22Rv1 (cell line): ENCODE measurements around the gene RBMS1.

Source experiments
- ZFX ChIP-seq: fragments of 450-650 bp; IDR thresholded peaks from 2 replicates; pipeline ENCODE4 v1.6.1; 2017; ENCODE audit warnings: antibody characterized with exemption, borderline replicate concordance
- TF ChIP-seq, protein P1 (sequence below): fragments of 450-650 bp; IDR thresholded peaks from 2 replicates; pipeline ENCODE4 v1.5.1; 2017; ENCODE audit warnings: mild to moderate bottlenecking

DNA sequence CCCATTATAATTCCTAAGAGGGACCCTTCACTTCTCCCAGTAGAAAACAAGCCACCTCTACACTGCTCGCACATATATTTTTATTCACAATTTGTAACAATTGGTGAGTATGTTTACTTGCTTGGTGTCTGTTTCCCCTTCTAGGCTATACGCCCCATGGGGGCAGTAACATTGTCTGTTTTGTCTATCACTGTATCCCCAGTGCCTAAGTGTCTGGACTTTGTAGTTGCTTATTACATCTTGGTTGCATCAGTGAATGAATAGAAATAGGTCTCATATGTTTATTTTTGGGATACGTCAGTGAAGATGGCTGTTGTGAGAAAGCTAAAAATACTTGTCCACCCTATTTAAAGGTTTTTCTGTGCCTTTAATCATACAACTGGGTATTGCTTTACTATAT lies 206.1 kb downstream of the RBMS1 start:
- TF ChIP-seq, protein P1, sequence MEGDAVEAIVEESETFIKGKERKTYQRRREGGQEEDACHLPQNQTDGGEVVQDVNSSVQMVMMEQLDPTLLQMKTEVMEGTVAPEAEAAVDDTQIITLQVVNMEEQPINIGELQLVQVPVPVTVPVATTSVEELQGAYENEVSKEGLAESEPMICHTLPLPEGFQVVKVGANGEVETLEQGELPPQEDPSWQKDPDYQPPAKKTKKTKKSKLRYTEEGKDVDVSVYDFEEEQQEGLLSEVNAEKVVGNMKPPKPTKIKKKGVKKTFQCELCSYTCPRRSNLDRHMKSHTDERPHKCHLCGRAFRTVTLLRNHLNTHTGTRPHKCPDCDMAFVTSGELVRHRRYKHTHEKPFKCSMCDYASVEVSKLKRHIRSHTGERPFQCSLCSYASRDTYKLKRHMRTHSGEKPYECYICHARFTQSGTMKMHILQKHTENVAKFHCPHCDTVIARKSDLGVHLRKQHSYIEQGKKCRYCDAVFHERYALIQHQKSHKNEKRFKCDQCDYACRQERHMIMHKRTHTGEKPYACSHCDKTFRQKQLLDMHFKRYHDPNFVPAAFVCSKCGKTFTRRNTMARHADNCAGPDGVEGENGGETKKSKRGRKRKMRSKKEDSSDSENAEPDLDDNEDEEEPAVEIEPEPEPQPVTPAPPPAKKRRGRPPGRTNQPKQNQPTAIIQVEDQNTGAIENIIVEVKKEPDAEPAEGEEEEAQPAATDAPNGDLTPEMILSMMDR, result no peak
- no peak for TF ChIP-seq ZFX
